Mucosa of gallbladder (tissue), 1 donor: ENCODE results near the gene TWSG1. TPM values are rescaled to one million over a fixed set of nuclear protein-coding genes. Genes with fewer than 3 reads are reported as not detected.
"Not testable (repeated sequence)": the region's sequence is repeated elsewhere in the genome, so short reads cannot be mapped to it uniquely, and the experiment has no call there.

ENCODE experiments used
- DNase-seq: peaks from one replicate; pipeline ENCODE4 v3.0.0-alpha.2; 2020; ENCODE audit warnings: low spot score
- total RNA-seq: library from RNA; stranded (reverse); gene quantifications from one replicate; pipeline ENCODE4 v1.2.1, GENCODE V29; 2021
- donor health status: DM: no; HTN: no; CAD: no.

The TWSG1 gene
- total RNA-seq, 1 donor from 2014 or later, result 46.8 TPM

GRCh38 chr18:9392726-9393125, 58.2 kb downstream of the TWSG1 start:
- DNase-seq, result no peak

DNA sequence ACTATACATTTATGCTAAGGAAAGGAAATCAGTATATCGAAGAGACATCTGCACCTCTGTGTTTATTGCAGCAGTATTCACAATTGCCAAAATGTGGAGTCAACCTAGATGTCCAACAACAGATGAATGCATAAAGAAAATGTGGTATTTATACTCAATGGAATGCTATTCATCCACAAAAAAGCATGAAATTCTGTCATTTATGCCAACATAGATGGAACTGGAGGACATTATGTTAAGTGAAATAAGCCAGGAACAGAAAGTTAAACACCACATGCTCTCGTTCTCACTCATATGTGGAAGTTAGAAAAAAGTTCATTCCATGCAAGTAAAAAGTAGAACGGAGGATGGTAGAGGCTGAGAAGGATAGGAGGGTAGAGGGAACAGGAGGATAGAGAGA, 59.5 kb downstream of the TWSG1 start:
- no peak for DNase-seq

DNA sequence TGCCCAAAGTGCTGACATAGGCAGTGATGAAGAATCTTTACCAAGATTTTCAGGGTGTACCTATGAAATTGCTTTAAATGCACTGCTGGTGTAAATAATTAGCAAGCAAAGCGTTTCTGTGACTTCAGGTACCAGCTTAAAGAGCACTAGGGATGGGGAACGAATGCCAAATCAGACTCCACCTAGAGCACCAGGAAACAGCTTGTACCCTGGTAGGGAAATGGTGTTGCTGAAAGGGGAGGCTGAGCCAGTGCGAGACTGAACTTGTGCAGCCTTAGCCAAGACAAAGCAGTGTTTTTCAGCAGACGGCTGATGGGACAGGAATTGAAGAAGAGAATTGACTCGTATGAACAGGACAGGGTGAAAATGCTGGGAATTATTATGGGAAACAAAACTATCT, 65.6 kb downstream of the TWSG1 start:
- DNase-seq, result no peak

GRCh38 chr18:9401176-9401575, 66.6 kb downstream of the TWSG1 start:
- no peak for DNase-seq

DNA sequence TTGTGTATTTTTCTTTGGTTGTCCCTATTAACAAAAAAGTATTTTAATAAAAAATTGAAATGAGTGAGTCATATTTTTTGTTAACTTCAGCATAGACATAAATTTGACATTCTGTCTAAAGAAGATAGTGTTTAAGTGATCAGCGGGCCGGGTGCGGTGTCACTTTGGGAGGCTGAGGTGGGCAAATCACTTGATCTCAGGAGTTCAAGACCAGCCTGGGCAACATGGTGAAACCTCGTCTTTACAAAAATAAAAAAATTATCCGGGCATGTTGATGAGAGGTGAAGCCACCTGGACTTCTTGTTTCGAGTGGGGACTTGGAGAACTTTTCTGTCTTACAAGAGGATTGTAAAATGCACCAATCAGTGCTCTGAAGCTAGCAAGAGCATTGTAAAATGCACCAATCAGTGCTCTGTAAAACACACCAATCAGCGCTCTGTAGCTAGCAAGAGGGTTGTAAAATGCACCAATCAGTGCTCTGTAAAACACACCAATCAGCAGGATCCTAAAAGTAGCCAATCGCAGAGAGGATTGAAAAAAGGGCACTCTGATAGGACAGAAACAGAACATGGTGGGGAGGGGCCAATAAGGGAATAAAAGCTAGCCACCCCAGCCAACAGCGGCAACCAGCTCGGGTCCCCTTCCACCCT, 67.9 kb downstream of the TWSG1 start:
- not testable (repeated sequence) for DNase-seq

DNA sequence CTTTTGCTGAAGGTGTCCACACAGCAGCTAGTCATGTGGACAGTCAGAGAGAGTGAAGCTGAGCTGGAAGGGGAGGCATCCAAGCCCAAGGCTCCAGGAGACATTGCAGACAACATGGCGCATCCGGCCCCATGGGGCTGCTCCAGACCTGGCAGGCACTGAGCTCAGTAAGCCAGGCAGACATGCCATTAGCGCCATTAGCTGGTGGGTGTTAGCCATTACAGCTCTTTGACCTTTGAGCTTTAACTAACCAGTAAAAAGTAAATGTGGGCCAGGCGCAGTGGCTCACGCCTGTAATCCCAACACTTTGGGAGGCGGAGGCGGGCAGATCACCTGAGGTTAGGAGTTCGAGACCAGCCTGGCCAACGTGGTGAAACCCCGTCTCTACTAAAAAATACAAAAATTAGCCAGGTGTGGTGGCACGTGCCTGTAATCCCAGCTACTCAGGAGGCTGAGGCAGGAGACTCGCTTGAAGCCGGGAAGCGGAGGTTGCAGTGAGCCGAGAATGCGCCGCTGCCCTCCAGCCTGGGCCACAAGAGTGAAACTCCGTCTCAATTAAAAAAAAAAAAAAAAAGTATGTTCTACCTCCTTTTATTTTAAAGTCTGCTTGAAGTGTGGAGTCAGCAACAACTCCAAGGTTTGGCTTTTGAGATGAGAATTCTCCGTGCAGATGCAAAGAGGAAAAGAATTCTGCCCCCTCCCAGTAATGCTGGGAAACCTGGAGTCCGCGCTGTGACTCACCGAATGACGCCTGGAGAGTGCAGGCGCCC, 69.4 kb downstream of the TWSG1 start:
- peak; percentile 13 for DNase-seq

DNA sequence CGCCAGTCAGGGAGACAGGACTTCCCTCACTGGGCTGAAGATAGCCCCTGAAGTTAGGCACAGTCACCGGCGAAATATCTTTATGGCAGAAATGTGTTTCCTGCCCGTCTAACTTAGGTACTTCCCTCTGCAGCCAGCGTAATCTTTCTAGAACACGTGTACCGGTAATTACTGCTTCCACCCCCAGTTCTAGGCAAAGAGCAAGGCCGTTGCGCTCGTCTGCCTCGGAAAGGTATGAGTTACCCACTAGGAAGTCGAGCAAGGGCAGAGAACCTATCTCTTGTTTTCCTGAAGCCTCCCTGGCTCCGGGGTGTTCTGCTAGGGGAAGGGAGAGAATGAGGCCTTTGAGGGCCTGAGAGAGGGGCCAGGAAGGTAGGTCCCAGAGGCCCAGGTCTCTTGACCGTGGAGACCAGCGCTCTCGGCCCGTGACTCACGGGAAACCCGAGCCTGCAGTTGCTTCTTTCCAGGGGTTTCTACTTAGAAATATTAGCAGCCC, 70.0 kb downstream of the TWSG1 start:
- DNase-seq, result no peak

GRCh38 chr18:9405130-9405529, 70.6 kb downstream of the TWSG1 start:
- DNase-seq, result no peak

GRCh38 chr18:9405977-9406376, 71.4 kb downstream of the TWSG1 start:
- no peak for DNase-seq

DNA sequence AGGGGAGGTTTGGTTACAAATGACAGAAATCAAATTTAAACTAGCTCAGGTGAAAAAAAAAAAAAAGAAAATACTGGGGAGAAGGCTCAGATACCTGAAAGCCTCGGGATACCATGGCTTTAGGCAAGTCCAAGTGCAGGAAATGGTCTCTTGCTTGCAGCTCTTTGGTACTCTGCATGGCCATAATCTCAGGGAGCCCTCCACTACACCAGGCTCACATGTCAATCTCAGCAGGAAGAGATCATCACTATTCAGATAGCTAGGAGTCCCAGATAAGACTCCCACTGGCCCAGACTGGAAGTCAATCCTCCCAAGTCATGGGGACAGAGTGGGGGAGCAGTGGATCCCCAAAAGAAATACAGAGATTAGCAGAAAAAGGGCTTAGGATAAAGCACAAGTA, 75.9 kb downstream of the TWSG1 start:
- DNase-seq, result no peak

- no peak for DNase-seq
Measured at GRCh38 chr18:9413576-9413975, 79.0 kb downstream of the TWSG1 start.

DNA sequence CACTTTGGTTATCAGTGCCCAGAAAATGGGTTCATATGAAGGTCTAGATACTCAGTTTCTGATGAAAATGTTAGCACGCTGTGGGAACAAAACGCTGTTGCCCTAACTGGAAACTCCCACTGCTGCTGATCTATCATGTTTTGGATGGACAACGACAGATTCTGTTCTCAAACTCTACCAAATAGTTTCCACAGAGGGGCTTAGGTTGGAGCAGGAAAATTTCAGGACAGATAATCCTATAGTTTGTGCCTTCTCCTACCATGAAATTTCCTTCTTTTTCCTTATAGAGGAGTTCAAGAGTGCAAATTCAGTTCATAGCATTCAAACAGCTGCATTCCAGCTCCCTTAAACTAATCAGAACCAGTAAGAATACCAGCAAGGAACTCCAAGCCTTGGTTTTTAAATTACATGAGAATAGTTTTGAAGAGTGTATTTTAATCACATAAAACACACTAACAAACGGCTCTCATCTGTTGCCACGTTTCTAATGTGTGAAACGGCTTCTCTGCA, 82.0 kb downstream of the TWSG1 start:
- DNase-seq, result no peak

DNA sequence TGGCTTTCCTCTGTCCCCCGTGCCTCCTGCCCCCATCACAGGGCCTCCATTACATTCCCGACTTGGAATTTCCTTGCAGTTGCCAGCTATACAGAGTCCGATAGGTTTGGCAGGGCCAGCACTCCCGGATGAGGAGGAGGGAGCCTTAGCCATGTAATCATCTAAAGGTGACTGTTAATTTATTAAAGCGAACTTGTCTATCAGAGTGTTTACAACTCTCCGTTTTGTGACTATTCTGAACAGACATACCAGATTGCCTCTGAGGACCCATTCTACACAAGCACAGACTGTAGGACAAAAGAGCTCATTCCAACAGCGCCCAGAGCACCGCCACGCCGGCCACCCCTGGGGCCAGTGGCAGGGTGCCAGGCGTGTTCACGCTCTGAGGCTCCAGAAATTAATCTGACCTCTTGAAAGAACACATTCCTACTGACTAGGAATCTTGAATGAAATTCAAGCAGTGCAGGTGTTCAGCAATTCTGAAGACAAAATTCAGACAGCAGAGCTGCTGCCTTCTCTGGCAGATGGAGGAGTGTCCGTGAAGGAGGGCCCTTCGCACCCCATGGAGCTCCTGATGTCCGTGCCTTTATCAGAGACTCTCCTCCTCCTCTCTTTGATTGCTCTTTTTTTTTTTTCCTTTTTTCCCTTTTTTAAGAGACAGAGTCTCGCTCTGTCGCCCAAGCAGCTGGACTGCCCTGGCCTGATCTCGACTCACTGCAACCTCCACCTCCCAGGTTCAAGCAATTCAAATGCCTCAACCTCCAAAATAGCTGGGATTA, 82.7 kb downstream of the TWSG1 start:
- peak; percentile 19 for DNase-seq

- no peak for DNase-seq
Measured at GRCh38 chr18:9418047-9418690, 83.6 kb downstream of the TWSG1 start.

GRCh38 chr18:9419956-9420631, 85.5 kb downstream of the TWSG1 start:
- no peak for DNase-seq

DNA sequence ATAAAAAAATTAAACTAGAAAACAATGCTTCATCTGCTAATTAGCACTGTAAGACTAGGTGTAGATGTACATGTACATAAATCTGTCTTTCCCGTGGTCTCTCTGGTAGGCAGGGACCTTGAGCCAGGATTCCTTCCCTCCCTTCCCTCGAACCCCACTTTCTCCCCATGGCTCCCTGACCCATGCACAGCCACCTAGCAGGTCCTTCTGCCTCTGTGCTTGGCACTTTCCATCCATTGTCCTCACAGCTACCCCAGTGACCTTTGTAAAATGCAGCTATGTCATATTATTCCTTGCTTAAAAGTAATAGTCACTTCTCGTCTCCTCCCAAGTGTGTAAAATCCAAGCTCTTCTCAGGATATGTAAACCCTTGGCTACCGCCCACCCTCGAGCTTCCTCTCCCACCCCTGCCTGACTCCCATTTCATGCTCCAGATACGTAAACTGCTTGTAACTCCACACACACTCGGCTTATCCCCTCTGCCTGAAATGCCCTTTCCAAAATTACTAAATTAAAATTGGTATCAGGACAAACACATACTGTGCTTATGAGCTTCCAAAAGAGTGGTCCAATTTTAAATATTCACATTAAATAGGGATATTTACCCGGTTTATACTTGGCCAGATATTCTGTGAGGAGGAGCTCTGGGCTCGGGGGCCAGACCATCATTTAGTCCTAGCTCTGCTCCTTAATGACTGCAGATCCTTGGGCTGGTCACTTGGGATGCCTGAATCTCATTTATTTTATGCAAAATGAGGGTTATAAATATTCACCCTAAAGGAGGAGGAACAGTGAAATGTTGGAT, 86.7 kb downstream of the TWSG1 start:
- no peak for DNase-seq

GRCh38 chr18:9421901-9422327, 87.3 kb downstream of the TWSG1 start:
- DNase-seq, result no peak

DNA sequence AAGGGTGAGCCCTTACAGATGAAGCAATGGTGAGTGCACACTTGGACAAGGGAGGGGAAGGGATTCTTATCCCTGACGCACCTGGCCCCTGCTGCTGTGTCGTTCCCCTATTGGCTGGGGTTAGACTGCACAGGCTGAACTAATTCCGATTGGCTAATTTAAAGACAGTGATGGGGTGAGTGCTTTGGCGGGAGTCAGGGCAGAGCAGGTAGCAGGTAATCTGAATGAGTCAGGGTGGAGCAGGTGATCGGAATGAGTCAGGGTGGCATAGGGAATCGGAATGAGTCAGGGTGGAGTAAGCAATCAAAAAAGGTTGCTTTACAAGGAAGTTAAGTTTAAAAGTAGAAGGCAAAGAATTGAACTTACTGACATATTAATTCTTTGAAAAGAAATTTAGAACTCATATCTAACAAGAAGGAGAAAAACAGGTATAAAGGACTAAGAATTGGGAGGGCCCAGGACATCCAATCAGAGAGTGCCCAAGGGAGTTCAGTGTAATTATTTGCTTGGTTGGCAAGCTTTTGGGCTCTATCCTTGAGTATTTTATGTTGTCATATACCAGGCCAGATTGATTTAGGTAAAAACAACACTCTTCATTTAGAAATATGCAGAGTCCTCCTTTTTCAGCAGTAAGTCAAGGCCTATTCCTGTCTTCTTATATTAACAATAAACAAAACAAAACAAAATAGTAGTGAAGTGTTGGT, 88.4 kb downstream of the TWSG1 start:
- DNase-seq, result peak; percentile 75

DNA sequence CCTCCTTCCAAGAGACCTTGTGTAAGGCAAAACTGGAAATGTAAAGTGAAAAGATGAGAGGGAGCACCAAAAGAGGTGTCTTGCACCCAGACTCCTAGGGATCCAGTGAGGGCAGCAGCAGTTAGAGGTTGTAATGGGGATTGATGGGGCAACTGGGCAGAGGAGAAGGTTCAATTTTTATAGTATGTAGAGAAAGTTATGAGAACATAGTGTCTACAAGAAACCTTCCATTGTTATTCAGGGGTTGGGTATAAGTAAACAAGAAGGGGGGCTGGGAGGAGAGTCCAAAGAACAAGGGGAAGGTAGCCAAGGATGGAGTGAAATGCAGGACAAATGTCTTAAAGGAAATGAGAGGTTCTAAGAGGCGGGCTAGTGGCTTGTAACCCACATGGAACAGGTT, 89.1 kb downstream of the TWSG1 start:
- DNase-seq, result peak; percentile 26

- DNase-seq, result not testable (repeated sequence)
Measured at GRCh38 chr18:9424235-9424634, 89.7 kb downstream of the TWSG1 start.
